Measurements from ENCODE around the gene LYPD6B.

DNA sequence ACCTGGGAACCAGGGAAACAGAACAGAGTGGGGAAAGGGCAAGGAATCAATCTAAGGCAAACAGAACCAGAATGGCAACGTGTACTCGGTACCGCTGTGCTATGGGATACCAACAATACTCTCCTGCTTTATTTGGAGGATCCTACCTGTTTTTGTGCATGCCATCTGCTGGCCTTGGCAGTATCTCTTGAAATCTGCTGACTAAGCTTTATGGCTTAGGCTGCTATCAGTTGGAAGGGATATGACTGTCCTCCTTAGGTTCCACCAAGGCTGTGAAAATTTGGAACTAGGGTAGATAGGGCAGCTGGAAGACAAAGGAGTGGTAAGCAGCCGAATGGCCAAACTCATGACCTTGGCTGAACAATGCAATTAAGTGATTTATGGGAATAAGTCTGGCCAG, 220.6 kb downstream of the LYPD6B start:
- TF ChIP-seq, protein P1, sequence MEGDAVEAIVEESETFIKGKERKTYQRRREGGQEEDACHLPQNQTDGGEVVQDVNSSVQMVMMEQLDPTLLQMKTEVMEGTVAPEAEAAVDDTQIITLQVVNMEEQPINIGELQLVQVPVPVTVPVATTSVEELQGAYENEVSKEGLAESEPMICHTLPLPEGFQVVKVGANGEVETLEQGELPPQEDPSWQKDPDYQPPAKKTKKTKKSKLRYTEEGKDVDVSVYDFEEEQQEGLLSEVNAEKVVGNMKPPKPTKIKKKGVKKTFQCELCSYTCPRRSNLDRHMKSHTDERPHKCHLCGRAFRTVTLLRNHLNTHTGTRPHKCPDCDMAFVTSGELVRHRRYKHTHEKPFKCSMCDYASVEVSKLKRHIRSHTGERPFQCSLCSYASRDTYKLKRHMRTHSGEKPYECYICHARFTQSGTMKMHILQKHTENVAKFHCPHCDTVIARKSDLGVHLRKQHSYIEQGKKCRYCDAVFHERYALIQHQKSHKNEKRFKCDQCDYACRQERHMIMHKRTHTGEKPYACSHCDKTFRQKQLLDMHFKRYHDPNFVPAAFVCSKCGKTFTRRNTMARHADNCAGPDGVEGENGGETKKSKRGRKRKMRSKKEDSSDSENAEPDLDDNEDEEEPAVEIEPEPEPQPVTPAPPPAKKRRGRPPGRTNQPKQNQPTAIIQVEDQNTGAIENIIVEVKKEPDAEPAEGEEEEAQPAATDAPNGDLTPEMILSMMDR (IDR thresholded peaks at IDR 0.05), result no peak
- no peak for TF ChIP-seq EP300 (IDR thresholded peaks at IDR 0.05; ENCODE audit: borderline replicate concordance in 1 of 2, low read depth in 1 of 2, low read length in 1 of 2)

Measured in SK-N-SH (cell line).